ENCODE measurements around the gene ALDH5A1. TPM values are rescaled to one million over a fixed set of nuclear protein-coding genes. Genes with fewer than 3 reads are reported as not detected.
A peak's percentile ranks its signal among the peaks of the same experiment; 100 is the strongest.

ALDH5A1 gene
- polyA plus RNA-seq, 1 donor: 31.9 TPM

DNA sequence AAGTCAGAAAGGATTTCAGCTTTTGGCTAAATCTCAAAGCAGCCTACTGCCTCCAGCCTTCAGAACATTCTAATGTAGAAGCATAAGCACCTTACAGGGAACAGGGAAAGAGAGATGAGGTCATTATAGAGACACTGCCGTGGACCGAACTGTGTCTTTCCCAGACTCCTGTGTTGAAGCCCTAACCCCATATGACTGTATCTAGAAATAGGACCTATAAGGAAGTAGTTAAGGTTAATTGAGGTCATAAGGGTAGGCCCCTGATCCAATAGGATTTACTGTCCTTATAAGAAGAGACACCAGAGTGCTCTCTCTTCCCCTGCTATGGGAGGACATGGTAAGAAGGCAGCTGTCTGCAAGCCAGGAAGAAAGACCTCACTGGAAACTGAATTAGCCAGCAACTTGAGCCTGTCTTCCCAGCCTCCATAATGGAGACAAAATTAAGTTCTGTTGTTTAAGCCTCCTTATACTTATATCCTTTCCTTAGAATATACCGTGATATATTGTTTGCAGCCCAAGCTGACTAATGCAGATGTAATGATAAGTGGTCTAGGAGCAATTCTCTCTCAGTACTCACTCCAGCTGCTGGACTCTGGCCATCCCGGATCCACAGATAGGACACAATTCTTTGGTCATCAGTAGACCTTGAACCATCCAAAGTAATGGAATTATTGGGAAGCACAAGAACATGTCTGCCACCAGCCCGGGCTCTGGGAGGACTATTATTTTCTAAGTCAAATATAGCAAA, 71.4 kb downstream of the ALDH5A1 start:
- DNase-seq: no peak

DNA sequence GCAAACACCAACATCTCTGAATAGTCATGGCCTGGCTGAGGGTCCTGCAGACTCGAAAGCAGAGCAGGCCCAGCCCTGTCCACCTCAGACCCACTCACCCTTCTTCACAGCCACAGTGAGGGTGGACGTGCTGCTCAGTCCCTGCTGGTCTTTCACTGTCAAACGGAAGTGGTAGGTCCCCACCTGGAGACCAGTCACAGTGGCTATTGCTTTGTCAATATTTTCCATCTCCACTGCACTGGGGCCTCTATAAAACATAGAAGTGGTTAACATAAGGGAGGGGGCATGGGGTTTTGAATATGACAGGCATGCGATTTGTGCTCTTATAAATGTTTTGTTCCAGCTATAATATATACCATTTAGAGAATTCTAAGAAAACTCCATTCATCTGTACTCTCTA, 73.9 kb downstream of the ALDH5A1 start:
- no peak for DNase-seq

DNA sequence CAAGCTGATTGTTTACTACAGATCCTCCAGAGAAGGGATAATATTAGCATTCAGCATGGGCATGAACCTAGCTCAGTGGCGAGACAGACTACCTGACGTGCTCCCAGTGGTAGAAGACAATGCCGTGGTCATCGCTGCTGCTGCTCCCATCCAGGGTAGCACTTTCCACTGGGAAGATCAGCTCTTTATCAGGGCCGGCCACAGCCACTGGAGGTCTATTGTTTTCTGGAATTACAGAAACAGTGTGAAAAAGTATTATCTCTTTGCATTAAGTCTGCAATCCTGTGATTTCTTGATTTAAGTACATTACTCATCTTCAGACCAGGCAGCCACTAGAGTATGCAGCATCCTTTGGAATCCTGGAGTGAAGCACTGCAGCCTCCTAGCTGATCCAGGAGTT, 75.0 kb downstream of the ALDH5A1 start:
- no peak for DNase-seq

DNA sequence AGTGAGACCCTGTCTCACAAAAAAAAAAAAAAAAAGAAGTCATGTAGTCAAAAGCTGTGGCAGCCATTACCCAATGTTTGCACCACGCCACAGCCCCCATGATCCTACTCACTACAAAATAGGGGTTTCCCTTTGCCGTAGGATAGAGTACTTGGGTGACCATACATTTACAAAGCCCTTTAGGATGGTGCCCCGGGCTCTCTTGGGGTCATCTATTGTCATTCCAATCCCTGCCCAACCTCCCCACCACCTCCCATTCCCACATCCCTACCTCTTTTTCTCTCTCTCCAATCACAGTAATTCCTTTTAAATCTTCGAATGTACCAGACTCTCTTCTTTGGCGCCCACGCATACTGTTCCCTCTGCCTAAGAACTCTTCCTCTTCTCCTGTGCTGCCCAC, 76.6 kb downstream of the ALDH5A1 start:
- DNase-seq: no peak

DNA sequence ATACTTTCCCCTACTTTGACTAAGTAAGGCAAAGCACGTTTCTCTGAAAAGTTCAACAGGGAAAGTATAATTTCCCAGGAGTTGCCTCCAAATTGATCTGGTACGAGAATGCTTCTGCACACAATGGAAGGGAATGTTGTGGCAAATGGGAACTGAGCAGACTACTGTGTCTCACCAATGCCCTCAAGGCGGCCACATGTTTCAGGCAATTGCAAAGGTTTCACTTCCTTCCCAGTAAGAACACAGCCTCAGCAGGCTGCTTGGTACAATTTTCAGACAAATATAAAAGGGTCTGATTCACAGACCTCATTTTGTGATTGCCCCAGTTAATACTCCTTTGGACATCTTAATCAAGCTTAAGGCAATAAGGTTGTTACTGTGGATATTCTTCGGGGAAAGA, 80.0 kb downstream of the ALDH5A1 start:
- DNase-seq: no peak

DNA sequence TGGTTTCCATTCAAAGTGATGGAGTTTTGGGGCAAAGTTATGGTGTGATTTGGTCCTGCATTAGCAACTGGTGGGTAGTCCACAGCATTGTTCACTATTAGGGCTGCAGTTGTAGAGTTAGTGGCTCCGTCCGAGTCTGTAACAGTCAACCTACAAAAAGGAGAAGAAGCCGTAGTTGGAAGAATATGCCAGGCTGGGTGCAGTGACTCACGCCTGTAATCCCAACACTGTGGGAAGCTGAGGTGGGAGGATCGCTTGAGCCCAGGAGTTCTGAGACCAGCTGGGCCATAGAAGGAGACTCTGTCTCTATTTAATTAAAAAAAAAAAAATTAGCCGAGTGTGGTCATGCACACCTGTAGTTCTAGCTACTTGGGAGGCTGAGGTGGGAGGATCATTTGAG, 81.7 kb downstream of the ALDH5A1 start:
- DNase-seq: no peak

DNA sequence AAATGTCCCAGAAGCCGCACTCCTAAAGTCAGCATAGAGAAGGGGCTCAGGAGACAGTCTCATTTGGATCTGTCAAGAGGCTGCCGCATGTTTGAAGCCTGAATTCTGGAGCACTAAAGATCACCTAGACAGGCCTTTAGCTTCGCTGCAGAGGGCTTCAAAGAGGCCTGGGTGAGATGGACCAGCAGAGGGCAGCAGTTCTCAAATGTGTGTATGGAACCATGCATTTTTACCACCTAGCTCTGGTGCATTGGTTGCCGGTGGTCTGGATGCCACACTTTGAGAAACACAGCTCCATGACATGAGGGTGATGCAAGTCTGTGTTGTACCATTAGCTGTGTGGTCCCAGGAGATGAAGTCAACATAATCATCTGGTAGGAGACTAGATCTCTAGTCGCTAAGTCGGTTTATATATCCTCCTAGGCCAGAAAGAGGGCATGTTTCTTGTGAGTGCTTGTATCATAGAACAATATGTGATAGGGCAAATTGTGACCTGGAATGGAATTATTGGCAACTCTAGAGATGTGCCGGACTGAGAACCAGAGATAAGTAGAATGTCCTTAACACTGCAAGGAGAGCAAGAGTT, 86.4 kb downstream of the ALDH5A1 start:
- peak; percentile 67 for DNase-seq

DNA sequence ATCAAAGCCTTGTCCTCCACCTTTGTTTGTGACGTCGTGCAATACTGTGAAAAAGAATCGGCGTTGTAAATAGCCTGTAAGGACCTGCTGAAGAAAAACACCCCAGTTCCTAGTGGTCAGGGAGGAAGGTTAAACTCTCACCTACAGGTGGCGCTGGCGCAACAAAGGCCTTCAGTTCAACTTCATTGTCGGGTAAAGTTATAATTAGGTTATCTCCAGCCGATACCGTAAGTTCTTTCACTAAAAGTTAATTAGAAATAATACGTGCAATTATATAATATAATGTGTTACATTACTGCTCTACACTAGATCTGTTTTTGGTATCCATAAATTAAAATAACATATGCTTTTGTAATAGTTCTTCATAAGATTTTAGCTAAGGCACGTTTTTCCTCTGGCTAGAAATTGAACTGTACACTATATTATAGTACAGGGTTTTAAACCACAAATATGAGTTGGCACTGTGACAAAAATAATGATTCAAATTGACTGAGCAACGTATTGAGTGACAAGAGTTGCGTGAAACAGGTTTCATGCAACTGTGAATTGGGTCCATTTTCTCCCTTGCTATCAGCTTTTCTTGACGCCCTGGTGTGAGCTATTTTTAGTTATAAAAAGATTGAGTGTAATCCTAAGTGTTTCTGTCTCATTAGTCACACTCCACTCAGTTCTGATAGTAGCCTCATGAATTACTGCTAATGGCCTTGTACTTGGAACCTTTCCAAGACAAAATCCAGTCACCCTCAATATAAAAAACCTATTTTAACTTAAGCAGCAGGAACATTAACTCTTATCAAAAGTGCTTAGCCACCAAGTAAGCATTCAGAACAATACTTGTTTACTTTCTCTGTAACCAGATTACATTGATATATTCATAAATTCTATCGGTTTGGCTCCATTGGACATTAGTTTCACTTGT, 89.0 kb downstream of the ALDH5A1 start:
- DNase-seq: peak; percentile 71

DNA sequence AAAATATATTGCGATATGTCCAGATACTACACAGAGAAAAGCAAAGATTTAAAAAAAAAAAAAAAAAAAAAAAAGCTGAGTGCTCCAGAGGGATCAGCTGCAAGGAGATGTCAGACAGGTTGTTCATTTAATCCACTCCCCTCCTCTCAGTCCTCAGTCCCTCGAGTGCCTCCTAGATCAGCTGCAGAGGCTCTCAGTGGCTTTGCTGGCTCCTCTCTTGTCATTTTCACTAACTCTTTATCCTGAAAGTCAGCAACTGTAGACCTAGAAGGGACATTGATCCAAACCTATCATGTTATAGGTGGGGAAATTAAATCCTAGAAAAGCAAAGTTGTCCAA, 89.6 kb downstream of the ALDH5A1 start:
- no peak for DNase-seq

Other genes starting within 250 kb of the ALDH5A1 start
- 136 TPM for gene DCDC2, start 136.9 kb upstream of the ALDH5A1 start, polyA plus RNA-seq (ENCODE audit: insufficient read length)
- gene MRS2, start 92.0 kb upstream of the ALDH5A1 start, polyA plus RNA-seq (ENCODE audit: insufficient read length): 50.2 TPM
- gene GPLD1, start 5.4 kb upstream of the ALDH5A1 start, polyA plus RNA-seq (ENCODE audit: insufficient read length): 5.3 TPM
- 0.48 TPM for gene KIAA0319, start 151.2 kb downstream of the ALDH5A1 start, polyA plus RNA-seq (ENCODE audit: insufficient read length)
- gene TDP2, start 171.9 kb downstream of the ALDH5A1 start, polyA plus RNA-seq (ENCODE audit: insufficient read length): 68.8 TPM
- 36.7 TPM for gene ACOT13, start 172.1 kb downstream of the ALDH5A1 start, polyA plus RNA-seq (ENCODE audit: insufficient read length)
- 146 TPM for gene C6orf62, start 224.2 kb downstream of the ALDH5A1 start, polyA plus RNA-seq (ENCODE audit: insufficient read length)

Measured in left kidney (tissue), 2 donors.